LHCN-M2 (cell line): ENCODE results near the gene EML1. TPM values are rescaled to one million over a fixed set of nuclear protein-coding genes. Genes with fewer than 3 reads are reported as not detected.
"Not testable (repeated sequence)": the region's sequence is repeated elsewhere in the genome, so short reads cannot be mapped to it uniquely, and the experiment has no call there.

Experiments used
- DNase-seq: peaks from one replicate; pipeline ENCODE4 v3.0.0-alpha.2; 2012; ENCODE audit warnings: low read depth
- total RNA-seq: library from RNA; depleted of rRNA; stranded (reverse); fragments of >200 nt; gene quantifications from 2 replicates; pipeline ENCODE4 v1.2.3, GENCODE V29; 2014

The EML1 gene
- total RNA-seq, 1 experiment from 2014 or later, result 27.2 TPM

DNA sequence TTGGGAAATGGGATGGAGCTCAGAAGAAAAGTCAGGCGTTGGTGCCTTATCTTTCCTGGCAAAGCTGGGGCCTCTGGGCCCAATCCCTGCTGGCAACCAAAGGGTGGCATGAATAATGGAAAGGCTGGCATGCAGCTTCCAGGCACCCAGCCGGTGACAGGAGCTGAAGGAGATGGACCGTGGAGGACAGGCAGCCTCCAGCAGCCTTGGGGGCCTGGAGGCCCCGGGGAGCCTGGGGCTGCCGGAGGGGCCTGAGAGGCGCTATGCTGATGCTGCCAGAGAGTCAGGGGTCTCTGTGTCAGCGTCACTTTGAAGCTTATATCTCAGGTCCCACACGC is 38.2 kb upstream of the EML1 start:
- no peak for DNase-seq

GRCh38 chr14:99755629-99756603 is 37.3 kb upstream of the EML1 start:
- DNase-seq, result peak; percentile 95

- no peak for DNase-seq
These were observed 36.4 kb upstream of the EML1 start for GRCh38 chr14:99756796-99757195.

DNA sequence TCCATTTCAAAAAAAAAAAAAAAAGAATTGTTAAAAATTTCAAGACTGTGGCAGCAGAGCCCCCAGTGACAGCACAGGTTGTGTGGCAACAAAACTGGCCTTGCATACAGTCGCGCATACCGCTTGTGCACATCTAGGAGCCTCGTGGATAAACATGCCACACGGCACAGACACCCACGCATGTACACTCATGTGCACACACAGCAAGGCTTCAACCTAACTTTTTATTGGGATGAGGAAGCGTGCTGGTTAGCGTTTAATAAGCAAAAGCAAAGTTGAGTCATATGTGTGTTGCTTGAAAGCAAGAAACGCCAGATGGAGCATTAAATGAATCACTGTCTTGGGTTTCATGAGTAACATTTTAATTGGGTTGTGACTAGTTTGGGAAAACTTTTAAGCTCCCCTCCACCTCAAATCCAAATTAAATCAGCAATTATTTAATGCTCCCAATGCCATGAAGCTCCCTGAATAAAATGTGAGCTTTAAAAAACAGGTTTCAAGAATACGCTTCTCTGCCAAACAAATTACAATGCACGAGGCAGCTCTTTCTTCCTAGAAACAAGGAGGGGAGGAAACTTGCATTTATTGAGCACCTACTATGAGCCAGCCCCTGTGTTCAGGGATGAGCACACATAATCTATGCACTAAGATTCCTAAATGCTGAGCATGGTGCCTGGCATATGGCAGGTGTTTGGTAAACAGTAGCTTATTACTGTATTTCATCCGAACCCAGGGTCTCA is 35.7 kb upstream of the EML1 start:
- DNase-seq, result peak; percentile 97

DNA sequence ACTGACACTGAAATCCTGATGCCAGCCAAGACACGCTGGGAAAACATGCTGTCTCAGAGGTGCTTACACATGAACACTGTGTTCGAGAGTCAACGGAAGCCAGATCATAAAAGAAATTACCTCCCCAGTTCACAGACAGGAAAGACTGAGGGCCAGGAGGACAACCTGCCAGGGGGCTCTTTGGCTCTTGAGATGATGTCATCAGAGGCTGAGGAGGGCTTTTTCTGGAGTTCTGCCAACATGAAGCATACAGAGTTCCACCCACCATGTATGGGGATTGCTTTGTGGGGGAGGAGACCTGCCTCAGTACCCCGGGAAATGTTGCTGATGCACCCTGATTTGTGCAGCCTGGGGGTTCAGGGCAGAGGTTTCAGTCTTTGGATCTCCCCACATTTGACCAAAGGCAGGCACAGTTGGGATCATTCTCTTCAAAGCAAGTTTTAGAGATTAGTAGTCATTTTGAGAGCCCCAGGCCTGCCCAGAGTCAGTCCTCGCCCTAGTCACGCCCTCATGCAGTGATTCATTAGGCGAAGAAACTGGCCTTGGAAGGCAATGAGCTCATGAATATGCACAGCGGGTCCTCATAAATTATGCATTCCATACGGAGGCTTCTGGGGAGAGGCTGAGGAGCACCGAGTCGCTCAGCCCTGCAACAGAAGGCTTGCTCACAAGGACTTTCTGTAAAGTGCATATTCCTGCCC is 34.9 kb upstream of the EML1 start:
- peak; percentile 89 for DNase-seq

DNA sequence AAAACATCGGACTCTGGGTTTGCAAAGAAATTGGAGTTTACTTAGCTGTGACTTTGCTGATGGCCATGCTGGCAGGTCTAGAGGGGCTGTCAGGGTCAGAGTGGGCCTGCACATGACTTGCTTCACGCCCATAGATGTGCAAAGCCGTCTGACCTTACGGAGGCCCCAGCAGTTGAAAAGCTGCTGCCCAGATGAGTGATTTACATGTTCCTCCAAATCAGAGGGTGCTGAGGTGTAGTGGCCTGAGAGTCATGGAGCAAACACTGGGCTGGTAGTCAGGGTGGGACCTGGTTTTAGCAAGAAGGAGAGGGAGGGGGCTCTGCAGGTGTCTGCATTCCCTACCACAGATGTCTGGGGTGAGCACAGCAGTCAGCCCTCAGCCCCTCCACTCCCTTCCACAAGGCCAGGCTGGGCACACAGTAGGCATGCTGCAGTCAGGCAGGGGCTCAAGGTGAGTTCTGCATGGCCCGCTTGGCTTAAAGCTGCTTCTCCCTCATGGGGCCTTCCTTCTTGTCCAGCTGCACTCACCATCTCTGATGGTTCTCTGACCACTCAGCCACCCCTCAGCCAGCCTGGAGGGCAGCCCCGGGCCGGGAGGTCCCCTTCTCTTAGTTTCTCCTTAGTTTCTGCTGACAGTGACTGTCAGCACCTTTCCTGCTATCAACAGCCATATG is 34.2 kb upstream of the EML1 start:
- no peak for DNase-seq

DNA sequence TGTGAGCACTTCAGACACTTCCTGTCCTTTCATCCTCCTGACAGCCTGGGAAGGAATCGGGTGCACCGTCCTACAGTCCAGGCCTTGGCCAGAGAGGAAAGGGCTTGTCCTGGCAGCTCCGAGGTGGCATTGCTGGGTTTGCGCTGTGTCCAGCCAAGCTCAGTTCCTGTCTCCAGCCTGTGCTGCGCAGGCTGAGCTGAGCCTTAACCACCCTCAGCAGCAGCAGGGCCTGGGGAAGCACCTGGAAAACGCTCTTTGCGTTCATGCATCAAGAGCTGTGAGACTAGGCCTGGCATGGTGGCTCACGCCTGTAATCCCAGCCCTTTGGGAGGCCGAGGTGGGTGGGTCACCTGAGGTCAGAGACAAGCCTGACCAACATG is 33.7 kb upstream of the EML1 start:
- DNase-seq, result no peak

- DNase-seq, result no peak
These were observed 32.4 kb upstream of the EML1 start for GRCh38 chr14:99760817-99761216.

DNA sequence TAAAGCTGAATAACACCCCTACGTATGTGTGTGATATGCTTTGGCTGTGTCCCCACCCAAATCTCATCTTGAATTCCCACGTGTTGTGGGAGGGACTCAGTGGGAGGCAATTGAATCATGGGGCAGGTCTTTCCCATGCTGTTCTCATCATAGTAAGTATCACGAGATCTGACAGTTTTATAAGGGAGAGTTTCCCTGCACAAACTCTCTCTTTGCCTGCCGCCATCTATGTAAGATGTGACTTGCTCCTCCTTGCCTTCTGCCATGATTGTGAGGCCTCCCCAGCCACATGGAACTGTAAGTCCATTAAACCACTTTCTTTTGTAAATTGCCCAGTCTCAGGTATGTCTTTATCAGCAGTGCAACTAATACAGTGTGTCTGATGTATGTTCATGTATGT is 30.3 kb upstream of the EML1 start:
- not testable (repeated sequence) for DNase-seq

GRCh38 chr14:99763527-99764221 is 29.5 kb upstream of the EML1 start:
- DNase-seq, result no peak

DNA sequence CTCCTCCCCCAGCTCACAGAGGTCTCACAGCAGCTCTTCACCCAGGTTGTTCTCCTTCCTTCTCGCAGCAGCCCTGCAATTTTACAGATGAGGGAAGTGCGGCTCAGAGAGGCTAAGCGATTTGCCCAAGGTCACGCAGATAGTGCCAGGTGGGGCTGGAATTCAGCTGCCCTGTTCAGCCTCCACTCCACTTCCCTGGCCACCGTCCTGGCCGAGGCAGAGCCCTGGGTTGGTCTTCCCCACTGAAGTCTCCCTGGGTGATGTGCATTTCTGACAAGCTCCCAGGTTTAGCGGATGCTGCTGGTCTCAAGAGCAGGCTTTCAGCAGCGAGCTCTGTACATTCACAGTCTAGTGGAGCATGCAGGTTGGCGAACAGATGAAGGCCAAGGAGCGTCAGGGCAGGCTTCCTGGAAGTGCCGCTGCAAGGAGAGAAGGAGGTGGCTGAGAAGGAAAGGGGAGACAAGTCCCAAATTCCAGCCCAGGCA is 28.9 kb upstream of the EML1 start:
- no peak for DNase-seq

GRCh38 chr14:99768381-99768780 is 24.8 kb upstream of the EML1 start:
- peak; percentile 97 for DNase-seq

DNA sequence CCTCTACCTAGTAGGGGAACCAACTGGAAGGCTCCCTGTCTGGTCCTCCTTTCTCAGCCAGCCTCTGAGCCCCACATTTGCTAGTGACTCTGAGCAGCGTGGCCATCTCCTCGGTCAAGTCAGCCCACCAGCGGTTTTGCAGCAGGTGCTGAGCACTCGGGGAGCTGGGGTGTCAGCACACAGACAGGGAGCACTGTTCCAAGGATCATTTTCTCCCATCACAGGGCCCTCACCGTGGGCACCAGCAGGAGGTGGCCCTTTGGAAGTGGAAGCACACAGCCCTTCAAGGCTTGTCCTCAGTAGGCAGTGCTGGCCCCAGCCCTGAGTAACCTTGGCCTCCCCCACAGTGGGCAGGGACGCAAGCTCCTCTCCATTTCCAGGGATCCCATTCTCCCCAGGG is 24.1 kb upstream of the EML1 start:
- DNase-seq, result no peak

GRCh38 chr14:99769799-99770198 is 23.4 kb upstream of the EML1 start:
- no peak for DNase-seq

- DNase-seq, result peak; percentile 94
These were observed 20.6 kb upstream of the EML1 start for GRCh38 chr14:99772371-99773283.

DNA sequence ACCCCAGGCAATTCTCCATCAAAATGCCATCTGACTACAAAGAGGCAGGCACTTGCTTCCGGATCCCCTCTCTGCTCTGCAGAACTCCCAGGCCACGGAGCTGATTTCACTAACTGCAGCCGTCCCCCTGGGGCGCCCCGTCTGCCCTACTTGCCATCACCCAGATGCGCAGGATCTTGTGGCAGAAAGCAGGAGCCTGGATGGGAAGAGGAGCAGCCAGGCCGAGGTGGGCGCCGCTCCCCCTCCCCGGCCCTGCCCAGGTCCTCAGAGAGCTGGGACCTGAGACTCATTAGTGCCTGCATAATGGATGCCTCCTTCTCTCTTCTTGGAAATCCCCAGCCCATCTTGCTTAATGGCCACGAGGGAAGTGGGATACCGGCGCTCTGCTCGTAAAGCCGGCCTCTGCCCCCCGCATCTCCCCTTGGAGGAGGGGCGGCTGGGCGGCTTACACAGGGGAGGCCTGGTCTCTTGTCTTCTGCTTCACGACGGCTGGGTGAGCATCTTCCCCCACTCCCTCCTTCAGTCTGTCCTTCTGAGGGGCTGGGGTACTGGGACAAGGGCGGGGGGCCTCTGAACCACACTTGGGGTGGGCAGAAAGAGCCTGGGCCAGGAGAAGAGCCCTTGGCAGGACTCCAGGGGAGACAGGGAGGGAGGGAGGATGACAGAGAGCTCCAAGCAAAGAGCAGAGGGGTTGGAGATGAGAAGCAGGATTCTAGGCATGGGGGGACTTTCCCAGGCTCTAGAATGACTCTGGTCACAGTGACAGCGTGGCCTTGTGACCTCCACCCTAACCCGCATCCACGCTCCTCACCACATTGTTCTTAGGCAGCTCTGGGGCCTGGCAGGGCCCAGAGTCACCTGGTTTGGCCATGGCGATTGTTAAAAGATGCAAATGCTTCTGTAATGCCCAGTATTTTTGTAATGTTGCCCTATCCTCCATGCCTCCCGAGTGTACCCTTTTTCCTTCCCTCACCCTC is 19.4 kb upstream of the EML1 start:
- DNase-seq, result no peak

- DNase-seq, result peak; percentile 62
These were observed 18.5 kb upstream of the EML1 start for GRCh38 chr14:99774556-99775307.

GRCh38 chr14:99775351-99775750 is 17.9 kb upstream of the EML1 start:
- no peak for DNase-seq
